ENCODE data around the gene ME3. TPM values are rescaled to one million over a fixed set of nuclear protein-coding genes. Genes with fewer than 3 reads are reported as not detected.

ME3 gene
- total RNA-seq, 4 donors from 2014 or later, result 28.2 to 60.7 (median 46.0) TPM

- TF ChIP-seq CTCF (IDR thresholded peaks at IDR 0.05; ENCODE audit: low read depth), result no peak
Measured at GRCh38 chr11:86551288-86552092, 120.9 kb downstream of the ME3 start.

- TF ChIP-seq CTCF (IDR thresholded peaks at IDR 0.05; ENCODE audit: low read depth), result no peak
Measured at GRCh38 chr11:86550757-86551156, 121.7 kb downstream of the ME3 start.

DNA sequence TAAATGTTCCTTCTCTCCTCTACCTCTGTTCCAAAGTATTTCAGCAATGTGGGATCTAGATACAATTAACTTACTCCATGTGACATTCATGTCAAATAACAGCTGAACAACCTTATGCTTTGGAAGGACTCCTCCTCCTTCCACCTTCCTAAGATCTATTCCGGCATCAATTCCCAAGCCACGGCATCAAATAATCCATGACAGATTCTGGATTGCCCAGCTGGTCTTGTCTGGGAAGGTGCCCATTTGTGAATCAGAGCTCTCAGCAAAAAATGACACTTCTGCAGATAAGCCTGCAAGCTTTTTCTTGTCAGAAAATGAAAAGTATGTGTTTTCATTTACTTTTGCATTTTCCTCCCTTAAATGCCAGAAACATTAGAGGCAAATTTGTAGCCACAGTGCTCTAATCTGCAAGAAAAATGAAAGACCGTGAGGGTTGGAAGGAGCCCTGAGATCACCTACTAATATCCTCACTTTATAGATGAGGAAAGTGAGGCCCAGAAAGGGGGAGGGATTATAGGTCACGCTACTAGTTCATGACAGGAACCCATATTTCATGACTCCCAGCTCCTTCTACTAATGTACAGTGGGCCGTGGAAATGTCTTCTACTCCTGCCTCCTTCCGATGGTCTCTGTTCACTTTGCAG is 124.0 kb downstream of the ME3 start:
- no peak for TF ChIP-seq CTCF (IDR thresholded peaks at IDR 0.05; ENCODE audit: low read depth)

DNA sequence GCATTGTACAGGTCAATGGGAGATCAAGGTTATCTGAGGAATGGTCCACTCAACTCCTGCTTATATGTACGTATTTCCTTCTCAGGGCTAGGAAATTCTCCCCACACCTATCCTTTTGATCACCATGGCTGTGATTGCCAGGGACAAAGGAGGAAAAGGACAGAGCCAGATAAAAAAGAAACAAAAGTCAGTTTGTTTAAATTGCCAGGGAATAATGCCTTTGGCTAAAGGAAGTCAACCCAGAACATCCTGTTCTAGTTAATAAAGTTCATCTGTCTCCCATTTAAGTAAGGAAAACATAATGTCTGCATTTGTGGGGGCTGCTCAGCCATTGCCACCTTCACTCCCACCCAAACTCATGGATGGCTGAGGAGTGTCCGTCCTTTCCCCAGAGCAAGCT is 124.7 kb downstream of the ME3 start:
- no peak for TF ChIP-seq CTCF (IDR thresholded peaks at IDR 0.05; ENCODE audit: low read depth)

- no peak for TF ChIP-seq CTCF (IDR thresholded peaks at IDR 0.05; ENCODE audit: low read depth)
Measured at GRCh38 chr11:86538223-86538548, 134.2 kb downstream of the ME3 start.

DNA sequence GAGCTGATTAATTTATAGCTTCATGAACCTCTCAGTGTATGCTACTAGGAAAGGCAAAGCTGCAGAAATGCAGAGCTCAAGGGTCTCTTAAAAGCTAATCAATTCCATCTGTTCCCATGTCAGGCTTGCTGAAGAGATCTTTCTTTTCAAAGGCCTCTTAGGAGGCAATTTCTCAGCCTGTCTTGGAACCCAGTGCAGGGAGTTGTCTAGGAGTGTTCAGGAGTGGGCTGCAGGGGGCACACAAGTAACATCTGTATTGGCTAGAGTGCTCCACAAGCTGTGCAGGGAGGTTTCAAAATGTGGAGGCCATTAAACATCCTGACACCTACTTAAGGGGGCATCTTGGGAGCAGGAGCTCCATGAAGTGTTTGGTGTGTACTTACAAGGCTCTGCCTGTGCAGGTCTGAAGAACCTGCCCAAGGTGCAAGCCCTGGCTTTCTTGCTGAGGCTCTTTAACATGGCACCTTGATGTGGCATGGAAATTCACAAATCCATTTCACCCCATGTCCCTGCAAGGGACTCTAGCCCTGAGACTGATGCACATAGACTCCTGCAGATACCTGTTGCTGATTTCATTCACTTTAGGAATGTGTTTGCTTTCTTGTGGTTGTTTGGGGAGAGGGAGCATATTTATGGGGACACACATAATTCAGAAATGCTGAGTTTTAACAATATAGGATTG is 134.7 kb downstream of the ME3 start:
- no peak for TF ChIP-seq CTCF (IDR thresholded peaks at IDR 0.05; ENCODE audit: low read depth)

DNA sequence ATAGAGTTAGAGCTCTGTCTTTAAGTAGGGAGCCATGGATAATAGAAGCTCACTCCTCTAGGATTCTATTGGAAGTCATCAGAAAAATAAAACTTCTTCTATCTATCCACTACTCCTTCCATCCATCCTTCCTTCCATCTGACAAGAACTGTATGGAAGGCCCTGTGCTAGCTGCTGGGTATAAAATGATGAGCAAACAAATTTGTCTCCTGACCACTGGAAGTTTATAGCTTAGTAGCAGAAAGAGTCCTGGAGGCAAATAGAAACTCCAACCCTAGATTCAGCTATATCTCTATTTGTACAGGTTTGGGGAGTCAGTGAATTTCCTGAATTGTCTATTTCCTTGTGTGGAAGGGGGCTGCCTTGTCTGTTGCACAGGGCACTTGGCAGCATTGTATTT is 136.6 kb downstream of the ME3 start:
- no peak for TF ChIP-seq CTCF (IDR thresholded peaks at IDR 0.05; ENCODE audit: low read depth)
